Mucosa of rectum (tissue), 2 donors: ENCODE results near the gene SUGCT.

Source experiments
- H3K27ac ChIP-seq, 2 donors: one replicate each; pipeline ENCODE4 v1.7.0; 2013; ENCODE audit warnings: inconsistent platforms in 2 of 2, low read depth in 2 of 2, low read length in 2 of 2
- H3K27me3 ChIP-seq, 2 donors: one replicate each; pipeline ENCODE4 v1.7.0; 2013; ENCODE audit warnings: low read length in 2 of 2; ENCODE audit not compliant: control insufficient read depth in 2 of 2, insufficient read depth in 2 of 2
- H3K36me3 ChIP-seq, 2 donors: one replicate each; pipeline ENCODE4 v1.7.0; 2013; ENCODE audit warnings: low read length in 2 of 2; ENCODE audit not compliant: control insufficient read depth in 2 of 2, insufficient read depth in 2 of 2
- H3K4me1 ChIP-seq, 2 donors: one replicate each; pipeline ENCODE4 v1.7.0; 2013; ENCODE audit warnings: low read length in 2 of 2, mild to moderate bottlenecking in 1 of 2; ENCODE audit not compliant: control insufficient read depth in 2 of 2, insufficient read depth in 2 of 2
- H3K4me3 ChIP-seq, 2 donors: one replicate each; pipeline ENCODE4 v1.7.0; 2013; ENCODE audit warnings: low read length in 2 of 2
- H3K9ac ChIP-seq, 2 donors: one replicate each; pipeline ENCODE4 v1.7.0; 2013; ENCODE audit warnings: low read length in 2 of 2, low read depth in 1 of 2, mild to moderate bottlenecking in 1 of 2
- H3K9me3 ChIP-seq, 2 donors: one replicate each; pipeline ENCODE4 v1.7.0; 2013; ENCODE audit warnings: low read length in 2 of 2; ENCODE audit not compliant: control insufficient read depth in 2 of 2
- donor health status: healthy.
- donor health status: Normal muscosa, but diverticular disease.

Gene SUGCT

DNA sequence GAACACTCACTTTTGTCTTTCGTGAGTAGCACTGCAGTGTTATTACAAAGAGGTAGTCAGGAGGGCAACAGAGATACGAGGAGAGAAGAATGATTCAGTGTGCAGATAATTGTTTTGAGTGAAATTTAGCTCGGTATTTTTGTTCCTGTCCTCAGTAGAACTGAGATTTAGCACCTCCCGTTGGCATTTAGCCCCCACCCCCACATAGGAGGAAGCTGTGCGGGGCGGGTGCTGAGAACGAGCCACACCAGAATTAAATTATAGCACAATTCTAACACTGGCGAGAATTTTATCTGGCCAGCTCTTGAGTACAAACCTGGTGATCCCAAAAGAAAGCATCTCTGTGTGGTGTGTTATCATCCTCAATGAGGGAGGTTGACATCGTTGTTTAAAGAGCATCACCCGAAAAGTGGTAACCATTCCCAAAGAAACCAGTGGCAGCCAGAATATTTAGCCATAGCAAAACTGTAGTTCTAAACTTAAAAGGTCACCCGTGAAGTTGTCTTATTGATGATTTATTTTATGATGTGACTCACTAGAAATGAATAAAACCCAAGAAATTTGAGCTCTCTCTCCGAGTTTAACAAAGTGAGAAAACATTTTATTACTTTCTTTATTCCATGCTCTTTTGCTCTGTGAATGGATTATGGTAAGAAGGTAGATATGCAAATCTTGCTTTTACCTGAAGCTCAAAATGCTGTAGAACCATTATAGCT is 612.2 kb downstream of the SUGCT start:
- Histone ChIP-seq H3K4me1 (no peaks in the 10 kb centered on the region), H3K4me3 (no peak overlapping the region)

DNA sequence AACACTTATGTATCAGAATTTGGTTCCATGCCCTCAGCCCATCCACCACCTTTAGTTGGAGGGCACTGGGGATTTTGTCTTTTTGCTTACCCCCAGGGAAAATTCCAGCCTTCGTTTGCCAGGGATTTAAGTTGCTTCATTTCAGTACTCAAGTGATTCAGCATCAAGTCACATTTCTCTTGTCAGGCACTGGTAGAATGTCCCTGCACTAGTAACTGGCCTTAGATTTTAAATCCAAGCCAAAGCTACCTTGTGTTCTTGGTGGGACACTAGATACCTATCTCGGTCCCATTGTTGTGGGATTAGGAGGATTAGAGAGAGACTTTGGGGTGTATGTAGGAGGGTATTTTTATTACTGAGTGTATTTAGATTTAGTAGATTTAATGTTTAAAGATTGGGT is 613.1 kb downstream of the SUGCT start:
- Histone ChIP-seq H3K36me3 (no peaks in the 10 kb centered on the region), H3K9ac (no peak overlapping the region), H3K4me1 (no peaks in the 10 kb centered on the region), H3K27ac (no peak overlapping the region), H3K4me3 (no peak overlapping the region), H3K27me3 (no peaks in the 10 kb centered on the region), H3K9me3 (no peaks in the 10 kb centered on the region)

More for the DNA sequence above, 612.2 kb downstream of the SUGCT start:
- no peaks in the 10 kb centered on the region for H3K36me3 ChIP-seq
- no peaks in the 10 kb centered on the region for H3K9me3 ChIP-seq
- no peak overlapping the region for H3K27ac ChIP-seq
- no peaks in the 10 kb centered on the region for H3K27me3 ChIP-seq
- no peak overlapping the region for H3K9ac ChIP-seq

DNA sequence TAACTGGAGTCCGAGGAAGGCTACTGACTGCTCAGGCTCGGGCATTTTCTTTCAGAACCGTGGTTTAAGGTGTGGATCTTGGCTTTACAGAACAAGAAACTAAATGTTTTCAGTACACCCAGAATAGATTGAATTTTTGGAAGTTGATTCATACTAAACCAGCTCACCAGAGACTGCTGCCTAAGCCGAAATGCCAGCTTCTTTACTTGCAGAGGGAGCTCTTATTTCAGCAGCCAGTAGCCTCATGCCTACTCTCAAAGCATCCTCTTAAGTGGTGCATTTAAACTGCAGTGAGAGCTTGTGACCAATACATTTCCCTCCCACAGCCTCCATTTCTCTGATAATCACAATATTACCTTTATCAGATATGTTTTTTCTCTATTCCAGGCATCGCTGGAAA is 615.1 kb downstream of the SUGCT start:
- no peak overlapping the region for H3K4me3 ChIP-seq
- H3K9me3 ChIP-seq, result no peaks in the 10 kb centered on the region
- no peak overlapping the region for H3K9ac ChIP-seq
- H3K36me3 ChIP-seq, result no peaks in the 10 kb centered on the region
- no peaks in the 10 kb centered on the region for H3K4me1 ChIP-seq
- H3K27me3 ChIP-seq, result no peaks in the 10 kb centered on the region
- H3K27ac ChIP-seq, result no peak overlapping the region

DNA sequence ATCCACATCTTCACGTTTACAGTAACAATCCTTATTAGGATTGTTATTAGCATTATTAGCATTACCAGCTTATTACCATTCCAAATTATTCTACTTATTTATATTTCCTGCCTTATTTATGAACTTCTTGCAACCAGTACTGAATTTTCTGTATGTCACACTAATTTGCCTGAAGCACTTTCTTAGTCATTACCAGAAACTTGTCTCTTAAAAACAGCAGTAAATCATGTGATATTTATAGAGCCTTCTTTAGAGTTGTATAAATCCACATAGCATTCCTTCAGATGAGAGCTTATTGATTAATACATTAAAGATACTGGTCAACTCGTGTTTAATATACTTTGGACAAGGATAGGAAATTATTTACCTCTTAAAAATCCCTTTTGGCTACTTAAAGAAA is 618.6 kb downstream of the SUGCT start:
- no peaks in the 10 kb centered on the region for H3K27me3 ChIP-seq
- no peaks in the 10 kb centered on the region for H3K9me3 ChIP-seq
- no peak overlapping the region for H3K4me3 ChIP-seq
- H3K9ac ChIP-seq, result no peak overlapping the region
- no peak overlapping the region for H3K27ac ChIP-seq
- H3K4me1 ChIP-seq, result no peaks in the 10 kb centered on the region
- no peaks in the 10 kb centered on the region for H3K36me3 ChIP-seq

DNA sequence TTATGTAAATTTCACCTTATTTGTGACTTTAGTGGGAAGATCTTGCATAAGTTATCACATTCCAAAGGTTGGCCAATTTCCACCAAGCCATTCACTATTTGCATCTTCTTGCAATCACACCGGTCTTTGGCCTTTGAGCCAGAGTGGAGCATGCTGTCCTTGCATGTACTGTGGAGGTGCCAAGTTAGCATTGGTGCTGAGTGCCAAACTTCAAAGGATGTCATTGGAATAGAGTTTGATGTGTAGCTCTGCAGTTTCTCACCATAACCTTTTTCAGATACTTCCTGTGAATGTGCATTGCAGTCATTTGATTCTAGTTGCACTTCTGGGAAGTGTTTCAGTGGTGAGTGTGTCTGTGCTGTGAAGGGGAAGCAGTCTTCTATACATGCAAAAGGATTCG is 620.6 kb downstream of the SUGCT start:
- no peak overlapping the region for H3K27ac ChIP-seq
- H3K4me3 ChIP-seq, result no peak overlapping the region
- H3K9ac ChIP-seq, result no peak overlapping the region
- no peaks in the 10 kb centered on the region for H3K9me3 ChIP-seq
- H3K36me3 ChIP-seq, result no peaks in the 10 kb centered on the region
- no peaks in the 10 kb centered on the region for H3K4me1 ChIP-seq
- no peaks in the 10 kb centered on the region for H3K27me3 ChIP-seq

DNA sequence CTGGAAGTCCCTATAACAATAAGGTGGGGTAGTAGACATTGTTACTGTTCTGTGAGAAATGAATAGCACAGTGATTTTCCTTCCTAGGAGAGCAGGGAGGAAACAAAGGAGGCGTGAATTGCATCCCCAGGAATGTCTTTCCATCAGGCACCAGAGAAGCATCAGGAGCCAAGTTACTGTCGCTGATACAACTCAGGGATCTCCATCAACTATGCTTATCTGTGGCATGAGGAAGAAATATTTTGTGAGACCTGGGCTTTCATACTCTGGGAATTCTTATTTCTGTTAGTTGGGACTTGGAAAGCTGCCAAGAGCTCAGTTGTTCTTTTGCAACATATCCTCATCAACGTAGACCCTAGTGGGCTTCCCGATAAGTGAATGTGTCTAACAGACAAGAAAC is 622.3 kb downstream of the SUGCT start:
- Histone ChIP-seq H3K9ac (no peak overlapping the region), H3K4me3 (no peak overlapping the region), H3K27ac (no peak overlapping the region), H3K27me3 (no peaks in the 10 kb centered on the region), H3K36me3 (no peaks in the 10 kb centered on the region), H3K9me3 (no peaks in the 10 kb centered on the region), H3K4me1 (no peaks in the 10 kb centered on the region)

DNA sequence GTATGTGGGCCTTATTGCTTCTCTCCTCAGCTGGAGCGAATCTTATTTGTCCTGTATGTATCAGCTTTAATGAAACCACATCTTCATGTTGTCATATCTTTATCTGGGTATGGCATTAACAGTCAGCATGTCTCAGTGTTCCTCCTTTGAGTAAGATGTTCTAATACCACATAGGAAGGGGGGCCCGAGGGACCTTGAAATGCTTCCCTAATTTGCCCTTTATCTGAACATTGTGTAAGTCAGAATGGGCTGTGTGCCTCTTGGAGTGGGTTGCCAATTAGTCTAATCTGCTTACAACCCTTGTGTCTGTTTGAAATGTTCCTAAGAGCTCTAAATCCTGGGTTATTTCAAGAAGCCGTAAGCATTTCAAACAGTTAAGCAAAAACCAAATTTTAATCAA is 623.8 kb downstream of the SUGCT start:
- Histone ChIP-seq H3K9ac (no peak overlapping the region), H3K4me3 (no peak overlapping the region), H3K27ac (no peak overlapping the region), H3K9me3 (no peaks in the 10 kb centered on the region), H3K27me3 (no peaks in the 10 kb centered on the region), H3K36me3 (no peaks in the 10 kb centered on the region), H3K4me1 (no peaks in the 10 kb centered on the region)

DNA sequence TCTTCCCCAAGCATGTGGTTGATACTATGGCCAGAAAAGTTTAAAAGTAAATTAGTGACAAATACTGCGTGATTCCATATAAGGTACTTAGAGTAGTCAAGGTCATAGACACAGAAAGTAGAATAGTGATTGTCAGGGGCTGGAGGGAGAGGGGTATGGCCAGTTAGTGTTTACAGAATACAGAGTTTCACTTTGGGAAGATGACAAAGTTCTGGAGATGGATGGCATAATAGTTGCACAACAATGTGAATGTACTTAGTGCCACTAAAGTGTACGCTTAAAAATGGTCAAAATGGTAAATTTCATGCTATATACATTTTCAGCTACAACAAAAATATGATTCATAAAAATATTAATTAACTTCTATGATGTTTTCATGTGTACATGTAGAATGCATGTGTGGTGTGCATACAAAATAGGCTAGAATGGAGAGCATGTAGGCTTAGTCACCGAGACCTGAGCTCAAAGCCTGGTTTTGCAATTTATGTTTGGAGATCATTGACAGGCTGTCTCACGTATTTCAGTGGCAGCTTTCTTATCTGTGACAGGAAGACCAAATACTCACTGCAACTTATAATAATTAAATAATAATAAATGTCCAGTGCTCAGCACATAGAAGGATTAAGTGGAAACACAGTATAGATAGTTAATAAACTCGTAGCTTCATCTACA is 625.6 kb downstream of the SUGCT start:
- Histone ChIP-seq H3K9me3 (no peaks in the 10 kb centered on the region), H3K36me3 (no peaks in the 10 kb centered on the region), H3K4me1 (no peaks in the 10 kb centered on the region), H3K4me3 (no peak overlapping the region), H3K27me3 (no peaks in the 10 kb centered on the region), H3K27ac (no peak overlapping the region), H3K9ac (no peak overlapping the region)

DNA sequence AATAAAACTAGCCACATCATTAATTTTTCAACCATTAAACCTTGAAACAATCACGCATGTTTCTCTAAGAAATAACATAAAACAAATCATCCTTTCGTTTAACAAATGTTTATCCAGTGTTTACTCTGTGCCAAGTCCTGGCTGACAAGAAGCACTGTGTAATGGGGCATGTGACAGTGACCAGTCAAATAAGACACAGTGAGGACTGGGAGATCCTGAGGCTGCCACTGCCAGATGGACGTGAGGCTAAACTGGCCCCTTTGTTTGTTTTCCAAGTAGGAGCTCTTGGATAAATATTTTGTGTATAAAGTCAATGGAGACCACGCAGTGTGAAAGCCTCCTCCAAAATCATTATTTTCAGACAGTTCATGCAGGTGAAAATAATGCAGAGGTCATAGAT is 626.2 kb downstream of the SUGCT start:
- Histone ChIP-seq H3K36me3 (no peaks in the 10 kb centered on the region), H3K9me3 (no peaks in the 10 kb centered on the region), H3K9ac (no peak overlapping the region), H3K27me3 (no peaks in the 10 kb centered on the region), H3K27ac (no peak overlapping the region), H3K4me3 (no peak overlapping the region), H3K4me1 (no peaks in the 10 kb centered on the region)

DNA sequence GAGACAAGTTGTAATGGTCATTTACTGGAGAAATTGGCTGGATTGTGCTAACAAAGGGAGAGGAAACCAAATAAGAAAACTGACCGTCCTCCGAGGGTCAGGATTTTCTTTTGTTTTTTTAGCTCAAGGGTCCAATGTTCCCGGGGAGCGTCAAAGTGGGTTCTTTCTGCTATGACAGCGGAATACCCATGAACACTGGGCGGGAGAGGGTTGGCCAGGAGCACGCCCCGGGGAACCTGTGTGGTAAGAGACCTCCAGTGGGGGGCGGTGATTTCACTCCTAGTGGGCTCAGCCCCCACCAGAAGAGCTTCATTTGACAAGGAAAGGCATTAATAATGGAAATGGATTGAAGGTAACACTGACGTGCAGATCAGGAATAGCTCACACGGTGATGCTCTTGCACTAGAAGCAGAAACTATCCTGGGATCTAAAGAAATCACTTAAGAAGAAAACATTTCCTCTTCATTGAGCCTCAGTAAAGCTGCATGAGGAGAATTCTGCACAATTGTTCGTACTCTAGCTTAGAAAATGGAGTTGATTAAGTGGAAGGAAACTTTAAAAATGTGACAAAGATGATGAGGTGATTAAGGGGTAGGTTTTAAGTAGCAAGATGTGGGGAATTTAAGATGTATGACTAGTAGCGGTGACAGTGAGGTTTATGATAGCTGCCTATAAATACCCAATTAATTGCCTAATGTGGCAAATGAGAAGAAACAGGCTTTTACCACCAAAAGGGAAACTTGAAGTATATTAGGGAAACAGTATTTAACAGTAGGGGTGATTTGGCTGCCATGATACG is 627.2 kb downstream of the SUGCT start:
- H3K9ac ChIP-seq, result no peak overlapping the region
- no peaks in the 10 kb centered on the region for H3K4me1 ChIP-seq
- no peak overlapping the region for H3K27ac ChIP-seq
- no peaks in the 10 kb centered on the region for H3K27me3 ChIP-seq
- no peak overlapping the region for H3K4me3 ChIP-seq
- H3K9me3 ChIP-seq, result no peaks in the 10 kb centered on the region
- no peaks in the 10 kb centered on the region for H3K36me3 ChIP-seq
